NCI-H524 (cell line): Measurements from ENCODE around the gene DNAH3.
"Not testable (repeated sequence)": the region's sequence is repeated elsewhere in the genome, so short reads cannot be mapped to it uniquely, and the experiment has no call there.

Source experiments
- DNase-seq, 2 experiments: peaks; one replicate each; lab custom pipeline; 2025; lab: John Stamatoyannopoulos, UW

Gene DNAH3

GRCh38 chr16:20997147-20997546, 153.5 kb downstream of the DNAH3 start:
- DNase-seq: no peak

- no peak for DNase-seq
Observed at GRCh38 chr16:20995711-20996110, 154.9 kb downstream of the DNAH3 start.

GRCh38 chr16:20989496-20990070, 161.1 kb downstream of the DNAH3 start:
- DNase-seq: not testable (repeated sequence)

GRCh38 chr16:20987049-20987448, 163.6 kb downstream of the DNAH3 start:
- no peak for DNase-seq

- no peak for DNase-seq
Observed at GRCh38 chr16:20984019-20984418, 166.6 kb downstream of the DNAH3 start.

GRCh38 chr16:20976576-20976975, 174.1 kb downstream of the DNAH3 start:
- no peak for DNase-seq

- DNase-seq: not testable (repeated sequence)
Observed at GRCh38 chr16:20973201-20973600, 177.4 kb downstream of the DNAH3 start.

GRCh38 chr16:20971401-20971800, 179.2 kb downstream of the DNAH3 start:
- no peak for DNase-seq

GRCh38 chr16:20969386-20969785, 181.3 kb downstream of the DNAH3 start:
- DNase-seq: no peak

GRCh38 chr16:20968765-20969164, 181.9 kb downstream of the DNAH3 start:
- no peak for DNase-seq

- no peak for DNase-seq
Observed at GRCh38 chr16:20960899-20961298, 189.7 kb downstream of the DNAH3 start.

GRCh38 chr16:20957153-20957552, 193.5 kb downstream of the DNAH3 start:
- no peak for DNase-seq

- no peak for DNase-seq
Observed at GRCh38 chr16:20956319-20956718, 194.3 kb downstream of the DNAH3 start.

GRCh38 chr16:20954574-20954973, 196.1 kb downstream of the DNAH3 start:
- no peak for DNase-seq

GRCh38 chr16:20952139-20952920, 198.3 kb downstream of the DNAH3 start:
- peak; percentile 19 to 64 for DNase-seq

GRCh38 chr16:20950294-20950693, 200.4 kb downstream of the DNAH3 start:
- DNase-seq: no peak

- no peak for DNase-seq
Observed at GRCh38 chr16:20949660-20950059, 201.0 kb downstream of the DNAH3 start.

- no peak for DNase-seq
Observed at GRCh38 chr16:20948444-20948843, 202.2 kb downstream of the DNAH3 start.

GRCh38 chr16:20946015-20946629, 204.5 kb downstream of the DNAH3 start:
- DNase-seq: no peak

GRCh38 chr16:20945575-20945875, 205.1 kb downstream of the DNAH3 start:
- DNase-seq: not testable (repeated sequence)

- no peak for DNase-seq
Observed at GRCh38 chr16:20944861-20945574, 205.6 kb downstream of the DNAH3 start.

- DNase-seq: no peak
Observed at GRCh38 chr16:20942256-20942655, 208.4 kb downstream of the DNAH3 start.

- no peak for DNase-seq
Observed at GRCh38 chr16:20941636-20941926, 209.1 kb downstream of the DNAH3 start.
